CD14-positive monocyte (primary cell): ENCODE results near the gene PPFIBP1. TPM values are rescaled to one million over a fixed set of nuclear protein-coding genes. Genes with fewer than 3 reads are reported as not detected.

ENCODE experiments used
- DNase-seq, 3 donors: peaks; one replicate each; pipeline ENCODE4 v3.0.0-alpha.2; 2011 to 2022
- H2AFZ ChIP-seq: 2 replicates; pipeline ENCODE4 v1.6.0; 2012; ENCODE audit warnings: mild to moderate bottlenecking, low read depth, low read length, inconsistent platforms; ENCODE audit not compliant: insufficient read depth, poor library complexity, severe bottlenecking
- H3K27ac ChIP-seq, 2 donors: 1 replicate in 1 of 2; 2 replicates in 1 of 2; pipeline ENCODE4 v1.5.1; 2012 to 2013; ENCODE audit warnings: low read length in 2 of 2, control low read depth in 1 of 2, inconsistent platforms in 1 of 2, low read depth in 1 of 2, mild to moderate bottlenecking in 1 of 2
- H3K27me3 ChIP-seq, 2 donors: one replicate each; pipeline versions ENCODE4 v1.6.0 to v1.6.1; 2011 to 2013; ENCODE audit warnings: low read length in 2 of 2; ENCODE audit not compliant: control insufficient read depth in 2 of 2, insufficient read depth in 2 of 2
- H3K36me3 ChIP-seq, 2 donors: replicated peaks in 1 of 2; 1 replicate in 1 of 2; 2 replicates in 1 of 2; pipeline versions ENCODE4 v1.5.1 to v1.6.1; 2012 to 2013; ENCODE audit warnings: low read length in 2 of 2, control low read depth in 1 of 2, inconsistent platforms in 1 of 2, mild to moderate bottlenecking in 1 of 2; ENCODE audit not compliant: insufficient read depth in 2 of 2, control insufficient read depth in 1 of 2
- H3K4me1 ChIP-seq, 2 donors: 1 replicate in 1 of 2; 2 replicates in 1 of 2; pipeline versions ENCODE4 v1.5.1 to v1.6.1; 2012 to 2013; ENCODE audit warnings: low read length in 2 of 2, control low read depth in 1 of 2, inconsistent platforms in 1 of 2, mild to moderate bottlenecking in 1 of 2, moderate library complexity in 1 of 2; ENCODE audit not compliant: insufficient read depth in 2 of 2, control insufficient read depth in 1 of 2
- H3K4me2 ChIP-seq: replicated peaks from 2 replicates; pipeline ENCODE3; 2012; ENCODE audit warnings: low read length, moderate library complexity, mild to moderate bottlenecking; ENCODE audit not compliant: poor library complexity, severe bottlenecking; ENCODE audit errors: extremely low read depth
- H3K4me3 ChIP-seq, 3 experiments: fragments of 200-600 bp in 1 of 3; sonication (generic) in 1 of 3; replicated peaks in 1 of 3; 1 replicate in 2 of 3; 2 replicates in 1 of 3; pipeline ENCODE4 v1.5.1; 2011 to 2013; ENCODE audit warnings: low read length in 3 of 3, mild to moderate bottlenecking in 3 of 3, control low read depth in 2 of 3, low read depth in 2 of 3, inconsistent platforms in 1 of 3, moderate library complexity in 1 of 3
- H3K79me2 ChIP-seq: 2 replicates; pipeline ENCODE4 v1.6.0; 2012; ENCODE audit warnings: mild to moderate bottlenecking, control low read depth, inconsistent platforms, low read length, moderate library complexity; ENCODE audit not compliant: insufficient read depth
- H3K9ac ChIP-seq: 2 replicates; pipeline ENCODE4 v1.6.0; 2017; ENCODE audit warnings: low read length, mild to moderate bottlenecking; ENCODE audit not compliant: insufficient read depth, poor library complexity, severe bottlenecking
- H3K9me3 ChIP-seq, 2 donors: replicated peaks in 1 of 2; 1 replicate in 1 of 2; 2 replicates in 1 of 2; pipeline versions ENCODE4 v1.5.1 to v1.6.1; 2012 to 2013; ENCODE audit warnings: low read length in 2 of 2, control low read depth in 1 of 2; ENCODE audit not compliant: control insufficient read depth in 1 of 2, insufficient read depth in 1 of 2
- H4K20me1 ChIP-seq: 2 replicates; pipeline ENCODE4 v1.6.0; 2012; ENCODE audit warnings: mild to moderate bottlenecking, low read length, control low read depth, moderate library complexity; ENCODE audit not compliant: insufficient read depth
- H3K27ac Mint-ChIP-seq, 7 donors: one replicate each; pipeline ENCODE4 v1.8.0; 2020; ENCODE audit warnings: mild to moderate bottlenecking in 7 of 7, mixed read lengths in 7 of 7, moderate library complexity in 6 of 7, inconsistent platforms in 2 of 7
- H3K27me3 Mint-ChIP-seq, 3 donors: one replicate each; pipeline ENCODE4 v1.8.0; 2021 to 2022; ENCODE audit warnings: low read depth in 3 of 3, mild to moderate bottlenecking in 3 of 3, mixed read lengths in 3 of 3, moderate library complexity in 3 of 3, inconsistent platforms in 1 of 3
- H3K36me3 Mint-ChIP-seq, 2 donors: one replicate each; pipeline ENCODE4 v1.8.0; 2020; ENCODE audit warnings: mixed read lengths in 2 of 2, inconsistent platforms in 1 of 2, mild to moderate bottlenecking in 1 of 2
- H3K4me1 Mint-ChIP-seq: one replicate; pipeline ENCODE4 v1.8.0; 2020; ENCODE audit warnings: mild to moderate bottlenecking, mixed read lengths
- H3K4me3 Mint-ChIP-seq, 2 donors: one replicate each; pipeline ENCODE4 v1.8.0; 2020; ENCODE audit warnings: mild to moderate bottlenecking in 2 of 2, mixed read lengths in 2 of 2, moderate library complexity in 1 of 2
- H3K9me3 Mint-ChIP-seq, 7 donors: one replicate each; pipeline ENCODE4 v1.8.0; 2020 to 2022; ENCODE audit warnings: mixed read lengths in 7 of 7, mild to moderate bottlenecking in 6 of 7, moderate library complexity in 6 of 7, inconsistent platforms in 2 of 7
- CTCF ChIP-seq: fragments of 200-600 bp; IDR thresholded peaks from one replicate; pipeline ENCODE4 v1.8.0; 2022; ENCODE audit warnings: antibody characterized with exemption, mild to moderate bottlenecking
- WGBS: methylation state at CpG from one replicate; pipeline ENCODE4 v1.1.5; 2013; ENCODE audit warnings: missing lambda C conversion rate; ENCODE audit not compliant: insufficient coverage; 5-methylcytosine and 5-hydroxymethylcytosine counted together
- intact Hi-C, 2 donors: fragments of 100-400 bp; cut with micrococcal nuclease; formaldehyde crosslinking; loops; one replicate each; pipeline versions ENCODE4 v1.15.0 to v1.15.1; 2023
- polyA plus RNA-seq, 3 donors: library from polyadenylated mRNA; depleted of rRNA in 1 of 3; unstranded in 2 of 3; stranded (reverse) in 1 of 3; fragments of 300-500 nt in 2 of 3; fragments of >200 nt in 1 of 3; fragmentation: Illumina TruSeq in 2 of 3; gene quantifications; 1 replicate in 2 of 3; 2 replicates in 1 of 3; pipeline ENCODE4 v1.2.3, GENCODE V29; 2012 to 2021

PPFIBP1 gene
- polyA plus RNA-seq, 3 donors: 0.25 to 0.79 (median 0.53) TPM

- Histone ChIP-seq H3K4me1 (no peaks in the 10 kb centered on the region), H4K20me1 (no peaks in the 10 kb centered on the region), H3K9ac (no peak overlapping the region), H3K4me3 (no peak overlapping the region), H3K9me3 (no peaks in the 10 kb centered on the region), H3K4me2 (no peak overlapping the region), H3K36me3 (no peaks in the 10 kb centered on the region), H3K27ac (no peak overlapping the region), H3K27me3 (no peaks in the 10 kb centered on the region), H3K79me2 (no peaks in the 10 kb centered on the region), H2AFZ (no peak overlapping the region)
- Mint-ChIP-seq H3K27me3 (peaks cover 0 to 3% (median 0%) of the 10 kb centered on the region in 3 donors), H3K4me1 (no peaks in the 10 kb centered on the region), H3K4me3 (no peak overlapping the region), H3K36me3 (no peaks in the 10 kb centered on the region), H3K27ac (no peak overlapping the region), H3K9me3 (no peaks in the 10 kb centered on the region)
- no peak for TF ChIP-seq CTCF
- intact Hi-C loops: no loop called here
- DNase-seq: no peak
- 83% methylated on average over 1 of the region's 2 CpGs for WGBS
Measured at GRCh38 chr12:27566159-27566558, 42.2 kb downstream of the PPFIBP1 start.

GRCh38 chr12:27566626-27567025, 42.6 kb downstream of the PPFIBP1 start:
- Mint-ChIP-seq H3K9me3 (no peaks in the 10 kb centered on the region), H3K36me3 (no peaks in the 10 kb centered on the region), H3K27ac (no peak overlapping the region), H3K27me3 (peaks cover 0 to 3% (median 0%) of the 10 kb centered on the region in 3 donors), H3K4me1 (no peaks in the 10 kb centered on the region), H3K4me3 (no peak overlapping the region)
- Histone ChIP-seq H3K9me3 (no peaks in the 10 kb centered on the region), H3K27ac (no peak overlapping the region), H3K4me3 (no peak overlapping the region), H3K4me2 (no peak overlapping the region), H3K79me2 (no peaks in the 10 kb centered on the region), H3K9ac (no peak overlapping the region), H2AFZ (no peak overlapping the region), H3K4me1 (no peaks in the 10 kb centered on the region), H3K36me3 (no peaks in the 10 kb centered on the region), H4K20me1 (no peaks in the 10 kb centered on the region), H3K27me3 (no peaks in the 10 kb centered on the region)
- no peak for TF ChIP-seq CTCF
- DNase-seq: no peak
- intact Hi-C loops: no loop called here
- no CpG with 5 or more reads among the region's 2 CpGs for WGBS
